ENCODE results near the gene TRIP13. TPM values are rescaled to one million over a fixed set of nuclear protein-coding genes. Genes with fewer than 3 reads are reported as not detected.
A peak's percentile ranks its signal among the peaks of the same experiment; 100 is the strongest.

TRIP13 gene
- total and polyA plus RNA-seq, 2 of the 4 experiments (the other 2 are of a cell fraction) = 17.1 to 35.5 TPM

- dilution Hi-C loops (cut with HindIII; ENCODE audit: low sequenced_read_pairs, unreplicated experiment) (no loop called here), intact Hi-C loops (cut with micrococcal nuclease) (no loop called here), in situ Hi-C loops (cut with MboI; ENCODE audit: low sequenced_read_pairs) (no loop called here)
- no peak for TF ChIP-seq RFX5 (IDR thresholded peaks at IDR 0.05; ENCODE audit: low read depth, low read length)
- H3K4ac ChIP-seq (ENCODE audit: low read depth, low read length) = no peak overlapping the region
- no peak overlapping the region for H3K18ac ChIP-seq (ENCODE audit: low read depth, low read length)
- H3K56ac ChIP-seq (ENCODE audit: extremely low read depth, insufficient read depth, low read length) = no peak overlapping the region
- H2BK20ac ChIP-seq (ENCODE audit: low read depth, low read length) = no peak overlapping the region
- H3K9me1 ChIP-seq (ENCODE audit: insufficient read depth, low read length) = no peaks in the 10 kb centered on the region
- H2AFZ ChIP-seq (replicated peaks; ENCODE audit: low read length, poor library complexity) = peak overlapping the region; percentile 25
- no peak overlapping the region; the same call in 1 of the 2 replicates for H4K91ac ChIP-seq (ENCODE audit: insufficient read depth, low read depth, low read length)
- H3K27ac ChIP-seq (ENCODE audit: insufficient read depth, low read length) = no peak overlapping the region
- no peak overlapping the region for H3K23ac ChIP-seq (ENCODE audit: low read depth, low read length)
- 86% methylated on average over 20 of the region's 30 CpGs; no CpG with 5 or more reads in 1 of the 2 experiments for WGBS, 2 experiments (ENCODE audit: extremely low coverage in 2 of 2, insufficient read length in 1 of 2)
- BruUV-seq (replicated peaks) = no TSS peak
- no peak overlapping the region for H3K4me2 ChIP-seq (ENCODE audit: low read depth, low read length)
- no peak for DNase-seq
- no peak overlapping the region for H3K14ac ChIP-seq (replicated peaks; ENCODE audit: low read depth, low read length)
- peaks cover 2% of the 10 kb centered on the region; the same call in 1 of the 2 replicates for H3K4me1 ChIP-seq (ENCODE audit: control insufficient read depth, insufficient read depth, low read length)
- no peak for ATAC-seq (ENCODE audit: low read depth)
- H2BK15ac ChIP-seq (ENCODE audit: low read depth, low read length) = no peak overlapping the region
- peaks cover 12% of the 10 kb centered on the region; the same call in 1 of the 2 replicates for H4K20me1 ChIP-seq (ENCODE audit: insufficient read depth, low read length)
- peaks cover 83% of the 10 kb centered on the region for H3K27me3 ChIP-seq (ENCODE audit: control insufficient read depth, insufficient read depth, low read length)
- no peak overlapping the region for H4K8ac ChIP-seq (ENCODE audit: low read depth in 2 of 2, low read length in 2 of 2)
- H2BK120ac ChIP-seq (ENCODE audit: low read depth, low read length) = no peak overlapping the region
- ChIA-PET CTCF (interaction anchor here (1.8 kb wide), 1 partner anchor 10 kb away, joined by 7 read pairs; no protein-coding TSS in a partner anchor), POLR2A (ENCODE audit: unreplicated experiment) (no interaction called here)
- H3K79me1 ChIP-seq (ENCODE audit: low read depth in 1 of 2, low read length in 2 of 2) = no peaks in the 10 kb centered on the region
- no peak overlapping the region for H4K5ac ChIP-seq (ENCODE audit: low read depth, low read length)
- no peaks in the 10 kb centered on the region for H3K36me3 ChIP-seq (ENCODE audit: control insufficient read depth, insufficient read depth, low read length)
- H2AK9ac ChIP-seq (replicated peaks; ENCODE audit: low read depth, low read length, poor library complexity) = no peak overlapping the region
- no peak overlapping the region for H3K4me3 ChIP-seq (ENCODE audit: insufficient read depth, low read depth, low read length)
- peaks cover 22% of the 10 kb centered on the region for H3K9me3 ChIP-seq (ENCODE audit: control insufficient read depth, insufficient read depth, low read length)
- H2AK5ac ChIP-seq (ENCODE audit: low read depth, low read length) = no peak overlapping the region
- H3K9ac ChIP-seq (ENCODE audit: low read depth, low read length) = no peak overlapping the region
- H2BK5ac ChIP-seq (ENCODE audit: low read depth, low read length, poor library complexity, severe bottlenecking) = no peak overlapping the region
Measured at GRCh38 chr5:946720-947625, 54.3 kb downstream of the TRIP13 start.

Measured in IMR-90 (cell line).